Measurements from ENCODE around the gene LGR5.
"Not testable (repeated sequence)": the region's sequence is repeated elsewhere in the genome, so short reads cannot be mapped to it uniquely, and the experiment has no call there.

LGR5 gene

DNA sequence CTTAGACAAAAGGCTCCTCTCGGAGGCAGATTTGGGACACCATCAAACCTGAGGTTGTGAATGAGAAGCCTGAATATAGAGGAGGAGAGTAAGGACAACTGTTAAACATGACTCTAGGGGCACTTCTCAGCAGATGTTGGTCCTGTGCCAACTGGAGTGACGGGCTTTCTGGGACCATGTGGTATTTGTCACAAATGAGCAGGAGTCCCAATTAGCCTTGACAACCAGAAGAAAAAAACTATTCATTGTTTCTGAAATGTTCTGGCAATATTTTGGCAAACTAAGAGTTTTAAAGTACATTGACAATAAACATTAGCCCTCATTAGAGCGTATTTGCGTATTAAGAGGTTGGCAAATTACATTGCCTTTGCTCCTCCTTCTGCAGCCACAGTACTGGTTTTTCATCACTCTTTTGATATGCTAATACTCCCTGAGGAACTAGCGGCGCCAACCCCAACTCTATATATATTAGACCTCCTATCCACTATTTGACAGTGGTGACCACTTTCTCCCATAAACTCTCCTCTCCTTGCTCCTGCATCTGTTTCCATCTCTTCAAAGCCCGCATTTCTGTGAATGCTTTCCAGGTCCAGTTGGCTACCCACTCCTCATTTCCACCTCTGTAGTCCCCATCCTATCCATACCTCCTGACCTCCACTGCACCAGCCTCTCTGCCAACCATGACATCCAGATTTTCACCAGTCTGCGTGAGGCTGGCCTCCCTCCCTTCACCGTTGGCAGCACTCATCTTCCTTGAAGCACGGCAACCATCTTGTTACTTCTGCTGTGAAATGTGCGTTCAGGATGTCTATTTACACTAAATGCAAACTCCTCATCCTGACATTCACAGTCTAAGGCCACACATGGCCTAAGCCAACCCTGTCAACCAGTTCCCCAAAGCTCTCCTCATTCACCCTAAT, 123.3 kb downstream of the LGR5 start:
- TF ChIP-seq, protein P1, sequence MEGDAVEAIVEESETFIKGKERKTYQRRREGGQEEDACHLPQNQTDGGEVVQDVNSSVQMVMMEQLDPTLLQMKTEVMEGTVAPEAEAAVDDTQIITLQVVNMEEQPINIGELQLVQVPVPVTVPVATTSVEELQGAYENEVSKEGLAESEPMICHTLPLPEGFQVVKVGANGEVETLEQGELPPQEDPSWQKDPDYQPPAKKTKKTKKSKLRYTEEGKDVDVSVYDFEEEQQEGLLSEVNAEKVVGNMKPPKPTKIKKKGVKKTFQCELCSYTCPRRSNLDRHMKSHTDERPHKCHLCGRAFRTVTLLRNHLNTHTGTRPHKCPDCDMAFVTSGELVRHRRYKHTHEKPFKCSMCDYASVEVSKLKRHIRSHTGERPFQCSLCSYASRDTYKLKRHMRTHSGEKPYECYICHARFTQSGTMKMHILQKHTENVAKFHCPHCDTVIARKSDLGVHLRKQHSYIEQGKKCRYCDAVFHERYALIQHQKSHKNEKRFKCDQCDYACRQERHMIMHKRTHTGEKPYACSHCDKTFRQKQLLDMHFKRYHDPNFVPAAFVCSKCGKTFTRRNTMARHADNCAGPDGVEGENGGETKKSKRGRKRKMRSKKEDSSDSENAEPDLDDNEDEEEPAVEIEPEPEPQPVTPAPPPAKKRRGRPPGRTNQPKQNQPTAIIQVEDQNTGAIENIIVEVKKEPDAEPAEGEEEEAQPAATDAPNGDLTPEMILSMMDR (IDR thresholded peaks at IDR 0.05; ENCODE audit: low read depth, low read length, missing control alignments): no peak
- DNase-seq (ENCODE audit: low read depth): no peak
- in situ Hi-C loops (cut with HindIII; ENCODE audit: low sequenced_read_pairs): no loop called here
- no peak overlapping the region for H3K4me3 ChIP-seq (ENCODE audit: low read depth, low read length)

- TF ChIP-seq, protein P1 (IDR thresholded peaks at IDR 0.05; ENCODE audit: low read depth, low read length, missing control alignments): no peak
- in situ Hi-C loops (cut with HindIII; ENCODE audit: low sequenced_read_pairs): no loop called here
- DNase-seq (ENCODE audit: low read depth): no peak
- H3K4me3 ChIP-seq (ENCODE audit: low read depth, low read length): no peak overlapping the region
Observed at GRCh38 chr12:71565535-71565934, 125.9 kb downstream of the LGR5 start.

DNA sequence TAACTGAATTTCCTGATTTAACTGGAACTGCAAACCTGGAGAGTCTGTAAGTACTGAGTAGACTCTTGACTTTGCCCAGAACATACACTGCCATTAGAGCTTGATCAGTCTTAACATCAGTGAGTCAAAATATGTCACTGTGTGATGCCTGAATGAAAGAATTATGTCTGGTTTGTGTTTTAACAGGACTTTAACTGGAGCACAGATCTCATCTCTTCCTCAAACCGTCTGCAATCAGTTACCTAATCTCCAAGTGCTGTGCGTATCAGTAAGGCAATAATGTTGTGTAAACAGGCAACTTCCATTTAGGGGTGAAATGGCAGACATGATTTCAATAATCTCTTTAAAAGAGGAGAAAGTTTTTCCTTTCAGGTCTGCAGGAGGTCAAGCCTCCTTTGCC, 127.1 kb downstream of the LGR5 start:
- H3K4me3 ChIP-seq (ENCODE audit: low read depth, low read length): no peak overlapping the region
- in situ Hi-C loops (cut with HindIII; ENCODE audit: low sequenced_read_pairs): no loop called here
- TF ChIP-seq, protein P1 (IDR thresholded peaks at IDR 0.05; ENCODE audit: low read depth, low read length, missing control alignments): no peak
- DNase-seq (ENCODE audit: low read depth): no peak

GRCh38 chr12:71567537-71567936, 127.9 kb downstream of the LGR5 start:
- H3K4me3 ChIP-seq (ENCODE audit: low read depth, low read length): no peak overlapping the region
- in situ Hi-C loops (cut with HindIII; ENCODE audit: low sequenced_read_pairs): no loop called here
- TF ChIP-seq, protein P1 (IDR thresholded peaks at IDR 0.05; ENCODE audit: low read depth, low read length, missing control alignments): no peak
- no peak for DNase-seq (ENCODE audit: low read depth)

DNA sequence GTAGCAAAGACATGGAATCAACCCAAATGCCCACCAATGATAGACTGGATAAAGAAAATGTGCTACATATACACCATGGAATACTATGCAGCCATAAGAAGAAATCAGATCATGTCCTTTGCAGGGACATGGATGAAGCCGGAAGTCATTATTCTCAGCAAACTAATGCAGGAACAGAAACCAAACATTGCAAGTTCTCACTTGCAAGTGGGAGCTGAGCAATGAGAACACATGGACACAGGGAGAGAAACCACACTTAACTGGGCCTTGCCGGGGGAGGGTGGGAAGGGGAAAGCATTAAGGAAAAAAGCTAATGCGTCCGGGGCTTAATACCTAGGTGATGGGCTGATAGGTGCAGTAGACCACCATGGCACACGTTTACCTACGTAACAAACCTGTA, 130.3 kb downstream of the LGR5 start:
- in situ Hi-C loops (cut with HindIII; ENCODE audit: low sequenced_read_pairs); DNase-seq (ENCODE audit: low read depth); H3K4me3 ChIP-seq (ENCODE audit: low read depth, low read length): not testable (repeated sequence)

GRCh38 chr12:71576496-71576895, 136.9 kb downstream of the LGR5 start:
- no peak overlapping the region for H3K4me3 ChIP-seq (ENCODE audit: low read depth, low read length)
- no peak for DNase-seq (ENCODE audit: low read depth)
- TF ChIP-seq, protein P1 (IDR thresholded peaks at IDR 0.05; ENCODE audit: low read depth, low read length, missing control alignments): no peak
- in situ Hi-C loops (cut with HindIII; ENCODE audit: low sequenced_read_pairs): no loop called here

- TF ChIP-seq, protein P1 (IDR thresholded peaks at IDR 0.05; ENCODE audit: low read depth, low read length, missing control alignments): no peak
- in situ Hi-C loops (cut with HindIII; ENCODE audit: low sequenced_read_pairs): no loop called here
- no peak overlapping the region for H3K4me3 ChIP-seq (ENCODE audit: low read depth, low read length)
- no peak for DNase-seq (ENCODE audit: low read depth)
Observed at GRCh38 chr12:71578694-71579258, 139.2 kb downstream of the LGR5 start.

Data from astrocyte of the cerebellum (primary cell).